ENCODE measurements around the gene C10orf105. TPM values are rescaled to one million over a fixed set of nuclear protein-coding genes. Genes with fewer than 3 reads are reported as not detected.

Gene C10orf105
- total and polyA plus RNA-seq, 2 of the 13 experiments (the other 11 are each of a cell fraction or from before 2014, with no cell fraction given), result not detected

DNA sequence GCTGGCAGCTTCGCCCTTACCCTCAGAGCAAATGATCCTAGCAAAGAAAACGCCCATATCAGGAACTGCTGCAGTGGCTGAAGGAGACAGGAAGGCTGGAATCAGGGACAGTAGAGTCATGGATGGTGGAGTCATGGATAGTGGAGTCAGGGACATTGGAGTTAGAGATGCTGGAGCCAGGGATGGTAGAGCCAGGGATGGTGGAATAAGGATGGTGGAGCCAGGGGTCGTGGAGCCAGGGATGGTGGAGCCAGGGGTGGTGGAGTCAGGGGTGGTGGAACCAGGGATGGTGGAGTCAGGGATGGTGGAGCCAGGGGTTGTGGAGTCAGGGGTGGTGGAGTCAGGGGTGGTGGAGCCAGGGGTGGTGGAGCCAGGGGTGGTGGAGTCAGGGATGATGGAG, 31.3 kb downstream of the C10orf105 start:
- Histone ChIP-seq H3K4me3 (replicated peaks in 1 of 3; ENCODE audit: insufficient read depth in 1 of 3, low read depth in 2 of 3, low read length in 3 of 3) (no peak overlapping the region), H3K4me1 (ENCODE audit: insufficient read depth, low read length) (no peaks in the 10 kb centered on the region), H3K79me2 (ENCODE audit: insufficient read depth, low read length) (no peaks in the 10 kb centered on the region), H3K27me3 (ENCODE audit: control insufficient read depth in 1 of 2, insufficient read depth in 2 of 2, low read length in 2 of 2) (peaks cover 4 to 17% of the 10 kb centered on the region in 2 experiments; a peak in 4 of 5 replicates), H3K27ac (ENCODE audit: extremely low read length, insufficient read depth, low read length) (no peak overlapping the region), H4K20me1 (ENCODE audit: insufficient read depth, low read length) (no peaks in the 10 kb centered on the region), H3K36me3 (replicated peaks in 1 of 2; ENCODE audit: control insufficient read depth in 1 of 2, insufficient read depth in 2 of 2, low read length in 2 of 2) (no peaks in the 10 kb centered on the region), H2AFZ (ENCODE audit: low read length) (no peak overlapping the region), H3K4me2 (ENCODE audit: low read depth, low read length) (no peak overlapping the region), H3K9ac (ENCODE audit: insufficient read depth, low read depth, low read length) (no peak overlapping the region), H3K9me3 (ENCODE audit: low read length) (no peaks in the 10 kb centered on the region)
- no TSS peak for BruUV-seq (replicated peaks)
- in situ Hi-C loops (cut with HindIII; ENCODE audit: extremely low pct_ligation_motif_present, low pct_unique_long_range_greater_than_20kb), result no loop called here
- CTCF ChIA-PET (ENCODE audit: low intra/inter-chr PET ratio, low total read pairs), result no interaction called here
- FAIRE-seq (no peak), ATAC-seq (no peak), DNase-seq (ENCODE audit: low spot score) (no peak)
- WGBS (ENCODE audit: low lambda C conversion rate), result 29% methylated on average over 3 of the region's 3 CpGs
- POLR2A ChIA-PET, result no interaction called here
- TF ChIP-seq NAIF1 (CRISPR knock-in tag; IDR thresholded peaks at IDR 0.05; ENCODE audit: borderline replicate concordance), result no peak
- TF ChIP-seq HDAC2 (CRISPR knock-in tag; IDR thresholded peaks at IDR 0.05), result no peak
- TF ChIP-seq ZNF768 (CRISPR knock-in tag; IDR thresholded peaks at IDR 0.05), result no peak
- no peak for TF ChIP-seq ZNF446 (CRISPR knock-in tag; IDR thresholded peaks at IDR 0.05)
- TF ChIP-seq ZNF816 (CRISPR knock-in tag; IDR thresholded peaks at IDR 0.05; ENCODE audit: borderline replicate concordance), result no peak
- TF ChIP-seq MTF1 (CRISPR knock-in tag; IDR thresholded peaks at IDR 0.05), result no peak
- TF ChIP-seq, protein P1, sequence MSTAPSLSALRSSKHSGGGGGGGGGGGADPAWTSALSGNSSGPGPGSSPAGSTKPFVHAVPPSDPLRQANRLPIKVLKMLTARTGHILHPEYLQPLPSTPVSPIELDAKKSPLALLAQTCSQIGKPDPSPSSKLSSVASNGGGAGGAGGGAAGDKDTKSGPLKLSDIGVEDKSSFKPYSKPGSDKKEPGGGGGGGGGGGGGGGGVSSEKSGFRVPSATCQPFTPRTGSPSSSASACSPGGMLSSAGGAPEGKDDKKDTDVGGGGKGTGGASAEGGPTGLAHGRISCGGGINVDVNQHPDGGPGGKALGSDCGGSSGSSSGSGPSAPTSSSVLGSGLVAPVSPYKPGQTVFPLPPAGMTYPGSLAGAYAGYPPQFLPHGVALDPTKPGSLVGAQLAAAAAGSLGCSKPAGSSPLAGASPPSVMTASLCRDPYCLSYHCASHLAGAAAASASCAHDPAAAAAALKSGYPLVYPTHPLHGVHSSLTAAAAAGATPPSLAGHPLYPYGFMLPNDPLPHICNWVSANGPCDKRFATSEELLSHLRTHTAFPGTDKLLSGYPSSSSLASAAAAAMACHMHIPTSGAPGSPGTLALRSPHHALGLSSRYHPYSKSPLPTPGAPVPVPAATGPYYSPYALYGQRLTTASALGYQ (CRISPR knock-in tag; IDR thresholded peaks at IDR 0.05), result no peak
- TF ChIP-seq, protein P2, sequence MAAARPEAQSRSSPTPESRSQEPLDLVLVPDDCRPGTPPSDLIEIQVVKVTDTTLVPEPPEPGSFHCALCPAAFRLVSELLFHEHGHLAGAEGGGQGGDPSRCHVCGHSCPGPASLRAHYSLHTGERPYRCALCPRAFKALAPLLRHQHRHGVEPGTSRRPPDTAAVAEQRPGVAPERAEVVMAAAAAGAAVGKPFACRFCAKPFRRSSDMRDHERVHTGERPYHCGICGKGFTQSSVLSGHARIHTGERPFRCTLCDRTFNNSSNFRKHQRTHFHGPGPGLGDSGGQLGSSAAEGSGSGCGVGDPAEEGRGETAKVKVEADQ (CRISPR knock-in tag; IDR thresholded peaks at IDR 0.05; ENCODE audit: borderline replicate concordance), result no peak
- TF ChIP-seq ZNF607 (CRISPR knock-in tag; IDR thresholded peaks at IDR 0.05; ENCODE audit: borderline replicate concordance), result no peak
- TF ChIP-seq RARG (CRISPR knock-in tag; IDR thresholded peaks at IDR 0.05; ENCODE audit: low read depth), result no peak
- no peak for TF ChIP-seq PITX1 (CRISPR knock-in tag; IDR thresholded peaks at IDR 0.05)
- no peak for TF ChIP-seq RXRB (CRISPR knock-in tag; IDR thresholded peaks at IDR 0.05; ENCODE audit: borderline replicate concordance)
- no peak for TF ChIP-seq TRIM24 (CRISPR knock-in tag; IDR thresholded peaks at IDR 0.05)
- no peak for TF ChIP-seq HMG20A (CRISPR knock-in tag; IDR thresholded peaks at IDR 0.05; ENCODE audit: borderline replicate concordance)
- TF ChIP-seq CHD4 (IDR thresholded peaks at IDR 0.05; ENCODE audit: borderline replicate concordance, low read length), result no peak
- no peak for TF ChIP-seq CBX5 (CRISPR knock-in tag; IDR thresholded peaks at IDR 0.05; ENCODE audit: borderline replicate concordance)
- TF ChIP-seq, protein P3, sequence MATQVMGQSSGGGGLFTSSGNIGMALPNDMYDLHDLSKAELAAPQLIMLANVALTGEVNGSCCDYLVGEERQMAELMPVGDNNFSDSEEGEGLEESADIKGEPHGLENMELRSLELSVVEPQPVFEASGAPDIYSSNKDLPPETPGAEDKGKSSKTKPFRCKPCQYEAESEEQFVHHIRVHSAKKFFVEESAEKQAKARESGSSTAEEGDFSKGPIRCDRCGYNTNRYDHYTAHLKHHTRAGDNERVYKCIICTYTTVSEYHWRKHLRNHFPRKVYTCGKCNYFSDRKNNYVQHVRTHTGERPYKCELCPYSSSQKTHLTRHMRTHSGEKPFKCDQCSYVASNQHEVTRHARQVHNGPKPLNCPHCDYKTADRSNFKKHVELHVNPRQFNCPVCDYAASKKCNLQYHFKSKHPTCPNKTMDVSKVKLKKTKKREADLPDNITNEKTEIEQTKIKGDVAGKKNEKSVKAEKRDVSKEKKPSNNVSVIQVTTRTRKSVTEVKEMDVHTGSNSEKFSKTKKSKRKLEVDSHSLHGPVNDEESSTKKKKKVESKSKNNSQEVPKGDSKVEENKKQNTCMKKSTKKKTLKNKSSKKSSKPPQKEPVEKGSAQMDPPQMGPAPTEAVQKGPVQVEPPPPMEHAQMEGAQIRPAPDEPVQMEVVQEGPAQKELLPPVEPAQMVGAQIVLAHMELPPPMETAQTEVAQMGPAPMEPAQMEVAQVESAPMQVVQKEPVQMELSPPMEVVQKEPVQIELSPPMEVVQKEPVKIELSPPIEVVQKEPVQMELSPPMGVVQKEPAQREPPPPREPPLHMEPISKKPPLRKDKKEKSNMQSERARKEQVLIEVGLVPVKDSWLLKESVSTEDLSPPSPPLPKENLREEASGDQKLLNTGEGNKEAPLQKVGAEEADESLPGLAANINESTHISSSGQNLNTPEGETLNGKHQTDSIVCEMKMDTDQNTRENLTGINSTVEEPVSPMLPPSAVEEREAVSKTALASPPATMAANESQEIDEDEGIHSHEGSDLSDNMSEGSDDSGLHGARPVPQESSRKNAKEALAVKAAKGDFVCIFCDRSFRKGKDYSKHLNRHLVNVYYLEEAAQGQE (IDR thresholded peaks at IDR 0.05; ENCODE audit: borderline replicate concordance in 1 of 2, low read depth in 1 of 2, low read length in 2 of 2), result no peak
- intact Hi-C loops (cut with micrococcal nuclease; ENCODE audit: unreplicated experiment), result no loop called here
